EL (cell line): ENCODE data around the gene MBD5.

ENCODE experiments used
- DNase-seq: peaks from one replicate; pipeline ENCODE4 v3.0.0-alpha.2; 2016

Gene MBD5

DNA sequence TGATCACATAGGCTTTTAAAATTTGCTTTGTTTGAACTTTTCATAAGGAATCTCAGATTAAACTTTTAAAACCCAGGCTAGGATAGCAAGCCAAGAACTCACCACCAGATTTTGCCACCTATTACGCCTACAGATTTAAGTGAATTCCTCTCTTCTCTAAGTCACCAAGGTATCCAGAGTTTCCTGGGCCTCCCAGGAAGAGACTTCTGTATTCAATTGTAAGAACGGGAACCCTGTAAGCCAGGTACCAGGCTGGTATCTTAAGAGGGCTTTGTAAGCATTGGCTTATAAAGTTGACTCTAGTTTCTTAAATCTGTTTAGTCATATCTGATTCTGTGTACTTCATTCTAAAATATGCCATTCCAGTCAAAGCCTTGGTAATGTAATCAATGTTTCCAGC, 285.1 kb downstream of the MBD5 start:
- no peak for DNase-seq

DNA sequence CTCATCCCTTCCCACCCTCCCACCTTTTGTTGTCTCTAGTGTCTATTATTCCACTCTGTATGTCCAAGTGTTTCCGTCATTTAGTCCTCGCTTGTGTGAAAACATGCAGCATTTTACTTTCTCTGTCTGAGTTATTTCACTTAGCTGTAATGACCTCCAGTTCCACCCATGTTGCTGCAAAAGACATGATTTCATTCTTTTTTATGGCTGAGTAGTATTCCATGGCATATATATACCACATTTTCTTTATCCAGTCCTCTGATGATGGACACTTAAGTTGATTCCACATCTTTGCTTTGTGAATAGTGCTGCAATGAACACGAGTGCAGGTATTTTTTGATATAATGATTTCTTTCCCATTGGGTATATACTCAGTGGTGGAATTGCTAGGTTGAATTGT, 296.7 kb downstream of the MBD5 start:
- no peak for DNase-seq

DNA sequence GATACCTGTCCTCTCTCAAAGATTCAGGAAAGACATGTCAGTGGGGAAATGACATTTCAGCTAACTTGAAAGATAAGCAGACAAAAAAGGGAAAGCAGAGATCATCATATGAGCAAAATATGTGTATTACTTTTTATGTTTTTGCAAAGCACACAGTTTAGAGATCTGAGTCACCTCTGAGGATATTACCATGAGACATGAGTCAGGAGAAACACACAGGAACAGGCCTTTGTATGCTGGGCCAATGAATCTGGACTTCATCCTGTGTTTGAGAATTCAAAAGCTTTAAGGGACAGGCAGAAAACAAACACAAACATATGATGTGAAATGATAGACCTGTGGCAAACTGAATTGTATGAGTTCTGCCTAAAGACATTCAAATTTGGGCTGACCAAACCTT, 317.6 kb downstream of the MBD5 start:
- DNase-seq = peak; percentile 61

DNA sequence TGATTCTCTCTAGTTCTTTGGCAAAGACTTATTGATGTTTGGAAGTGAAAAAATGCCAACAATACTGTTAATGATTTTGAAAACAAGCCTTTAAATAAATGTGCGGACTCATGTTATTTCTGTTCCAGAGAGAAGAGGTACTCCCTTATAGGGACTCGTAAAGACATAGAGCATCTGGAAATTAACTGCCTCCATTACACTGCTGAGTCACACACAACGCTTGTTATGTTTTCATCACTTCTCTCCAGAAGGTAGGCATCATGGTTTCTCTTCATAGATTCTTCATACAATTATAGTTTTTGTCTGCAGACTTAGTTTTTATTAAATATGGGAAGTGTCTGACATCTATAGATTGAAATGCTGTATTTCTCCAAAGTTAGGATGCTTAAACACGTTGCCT, 321.2 kb downstream of the MBD5 start:
- DNase-seq = no peak

DNA sequence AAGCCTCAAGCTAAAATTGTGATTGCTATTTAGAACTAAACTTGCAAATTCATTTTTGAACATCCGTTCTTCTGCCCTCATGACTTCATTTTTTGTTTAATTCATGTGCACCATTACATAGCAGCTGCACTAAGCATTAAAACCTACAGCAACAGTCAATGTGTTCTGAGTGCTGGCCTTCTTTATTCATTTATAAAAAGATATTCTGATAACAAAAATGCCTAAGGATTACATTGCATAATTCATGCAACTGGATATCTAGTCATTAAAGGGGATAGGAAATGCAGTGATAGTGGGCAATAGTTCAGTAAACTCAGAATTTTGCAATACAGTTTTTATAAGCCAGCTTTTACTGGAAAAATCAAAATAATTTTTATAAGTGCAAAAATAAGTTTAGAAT, 329.3 kb downstream of the MBD5 start:
- no peak for DNase-seq

DNA sequence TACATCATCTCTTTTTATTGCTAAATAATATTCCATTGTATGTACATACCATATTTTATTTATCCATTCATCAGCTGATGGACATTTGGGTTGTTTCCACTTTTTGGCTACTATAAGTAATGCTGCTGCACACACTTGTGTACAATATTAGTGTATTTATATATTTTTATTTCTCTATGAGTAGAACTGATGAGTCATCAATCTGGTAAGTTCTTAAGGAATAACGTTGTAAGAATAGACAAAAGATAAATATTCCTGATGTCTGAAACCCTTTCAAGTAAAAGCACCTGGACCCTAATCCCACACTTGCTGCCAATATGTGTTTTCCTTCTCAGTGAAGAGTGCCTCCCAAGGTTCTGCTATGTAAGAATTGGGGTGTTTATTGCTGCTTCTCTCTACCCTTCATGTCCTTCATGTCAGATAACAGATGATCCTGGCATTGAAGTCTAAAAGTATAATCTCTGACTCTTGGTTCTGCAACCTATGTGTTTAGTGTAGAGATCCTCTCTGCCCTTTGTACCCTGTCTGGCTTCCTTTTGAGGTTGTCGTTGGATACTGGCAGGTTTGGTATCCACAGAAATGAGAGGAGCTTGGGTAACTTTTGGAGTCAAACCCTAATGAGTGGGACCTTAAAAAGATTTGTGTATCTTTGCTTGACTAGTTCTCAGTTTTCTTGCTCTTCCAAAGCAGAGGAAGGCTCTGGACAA, 330.7 kb downstream of the MBD5 start:
- no peak for DNase-seq

DNA sequence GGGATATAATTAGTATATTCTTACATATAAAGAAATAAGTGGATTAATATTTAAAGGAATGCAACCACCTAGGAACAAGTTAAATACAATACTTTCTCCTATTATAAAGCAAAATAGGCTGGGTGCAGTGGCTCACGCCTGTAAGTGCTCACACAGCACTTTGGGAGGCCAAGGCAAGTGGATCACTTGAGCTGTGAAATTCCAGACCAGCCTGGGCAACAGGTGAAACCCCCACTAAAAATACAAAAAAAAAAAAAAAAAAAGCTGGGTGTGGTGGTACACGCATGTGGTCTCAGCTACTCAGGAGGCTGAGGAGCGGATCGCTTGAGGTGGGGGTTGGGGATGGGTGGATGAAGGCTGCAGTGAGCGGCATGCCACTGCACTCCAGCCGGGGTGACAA, 337.5 kb downstream of the MBD5 start:
- no peak for DNase-seq

DNA sequence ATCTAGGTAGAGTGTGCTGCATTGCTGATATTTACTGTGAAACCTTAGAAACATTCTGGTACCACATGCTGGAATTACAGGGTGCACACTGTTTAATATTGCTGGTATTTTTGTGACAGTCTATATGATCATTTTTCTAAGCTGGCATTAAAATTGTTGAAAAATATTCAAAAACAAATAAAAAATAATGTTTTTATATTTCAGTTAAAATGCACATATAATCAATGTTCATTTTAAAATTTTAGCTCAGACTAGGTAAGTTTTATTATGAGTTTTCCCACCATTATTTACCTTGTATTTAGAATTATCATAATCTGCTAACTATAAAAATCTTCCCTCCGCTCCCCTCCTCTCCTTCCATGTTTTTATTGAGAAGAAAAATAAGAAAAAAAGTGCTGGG, 339.8 kb downstream of the MBD5 start:
- no peak for DNase-seq

DNA sequence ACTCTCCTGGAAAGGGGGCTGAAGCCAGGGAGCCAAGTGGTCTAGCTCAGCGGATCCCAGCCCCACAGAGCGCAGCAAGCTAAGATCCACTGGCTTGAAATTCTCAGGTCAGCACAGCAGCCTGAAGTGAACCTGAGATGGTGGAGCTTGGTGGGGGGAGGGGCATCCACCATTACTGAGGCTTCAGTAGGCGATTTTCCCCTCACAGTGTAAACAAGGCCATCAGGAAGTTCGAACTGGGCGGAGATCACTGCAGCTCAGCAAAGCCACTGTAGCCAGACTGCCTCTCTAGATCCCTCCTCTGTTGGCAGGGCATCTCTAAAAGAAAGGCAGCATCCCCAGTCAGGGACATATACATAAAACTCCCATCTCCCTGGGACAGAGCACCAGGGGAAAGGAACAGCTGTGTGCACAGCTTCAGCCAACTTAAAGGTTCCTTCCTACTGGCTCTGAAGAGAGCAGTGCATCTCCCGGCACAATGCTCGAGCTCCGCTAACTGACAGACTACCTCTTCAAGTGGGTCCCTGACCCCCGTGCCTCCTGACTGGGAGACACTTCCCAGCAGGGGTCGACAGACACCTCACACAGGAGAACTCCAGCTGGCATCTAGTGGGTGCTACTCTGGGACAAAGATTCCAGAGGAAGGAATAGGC, 341.4 kb downstream of the MBD5 start:
- no peak for DNase-seq

DNA sequence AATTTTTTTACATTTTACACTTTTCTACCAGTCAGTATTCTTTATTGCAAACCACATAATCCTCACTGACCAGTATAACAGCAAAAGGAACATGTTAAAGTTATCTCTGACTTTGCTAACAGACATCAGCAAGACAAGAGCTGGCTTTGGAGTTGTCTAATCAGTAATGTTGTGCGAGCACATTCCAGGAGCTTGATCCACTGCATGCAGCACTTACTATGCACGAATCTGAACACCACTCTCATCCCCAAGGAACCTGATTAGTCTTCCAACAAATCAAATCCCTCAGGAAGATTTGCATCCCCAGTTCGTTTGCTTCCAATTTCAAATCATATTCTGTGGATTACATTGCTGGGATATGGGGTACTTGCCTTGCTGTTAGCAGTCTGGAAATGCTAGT, 354.3 kb downstream of the MBD5 start:
- DNase-seq = no peak

DNA sequence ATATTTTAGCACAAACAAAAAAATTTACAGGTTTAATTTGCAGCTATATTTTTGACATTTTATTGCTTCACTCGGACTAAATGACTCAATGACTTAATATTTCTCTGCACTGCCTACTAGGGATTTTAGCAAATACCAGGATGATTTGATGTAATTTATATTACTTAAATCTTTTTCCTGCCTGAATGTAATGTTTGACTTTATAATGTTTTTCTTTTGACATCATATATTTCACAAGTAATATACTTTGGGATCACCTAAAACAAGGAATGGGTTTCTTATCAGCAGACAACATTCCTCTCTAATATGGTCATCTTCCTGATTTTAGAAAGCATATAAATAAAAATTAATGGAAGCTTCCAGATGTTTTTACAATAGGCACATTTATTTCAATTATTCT, 370.4 kb downstream of the MBD5 start:
- peak; percentile 60 for DNase-seq

DNA sequence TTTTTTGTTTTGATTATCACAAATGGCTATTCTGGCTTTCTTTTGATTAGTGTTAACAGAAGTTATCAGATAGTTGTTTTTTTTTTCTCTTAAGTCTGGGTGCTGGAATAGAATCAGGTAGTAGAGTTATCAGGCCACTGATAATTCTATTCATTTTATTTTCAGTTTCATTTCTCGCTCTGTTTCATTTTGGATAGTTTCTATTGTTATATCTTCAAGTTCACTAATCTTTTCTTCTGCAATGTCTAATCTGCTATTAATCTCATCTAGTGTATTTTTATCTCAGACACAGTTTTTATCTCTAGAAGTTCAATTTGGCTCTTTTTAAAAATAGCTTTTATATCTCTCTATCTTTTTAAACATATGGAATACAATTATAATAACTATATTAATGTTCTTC, 381.9 kb downstream of the MBD5 start:
- no peak for DNase-seq

DNA sequence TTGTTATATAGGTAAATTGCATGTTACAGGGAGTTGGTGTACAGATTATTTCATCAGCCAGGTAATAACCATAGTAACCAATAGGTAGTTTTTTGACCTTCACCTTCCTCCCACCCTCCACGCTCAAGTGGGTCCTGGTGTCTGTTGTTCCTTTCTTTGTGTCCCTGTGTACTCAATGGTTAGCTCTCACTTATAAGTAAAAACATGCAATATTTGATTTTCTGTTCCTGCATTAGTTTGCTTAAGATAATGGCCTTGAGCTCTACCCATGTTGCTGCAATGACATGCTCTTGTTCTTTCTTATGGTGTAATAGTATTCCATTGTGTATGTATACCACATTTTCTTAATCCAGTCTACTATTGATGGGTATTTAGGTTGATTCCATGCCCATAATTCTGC, 390.0 kb downstream of the MBD5 start:
- DNase-seq = no peak

DNA sequence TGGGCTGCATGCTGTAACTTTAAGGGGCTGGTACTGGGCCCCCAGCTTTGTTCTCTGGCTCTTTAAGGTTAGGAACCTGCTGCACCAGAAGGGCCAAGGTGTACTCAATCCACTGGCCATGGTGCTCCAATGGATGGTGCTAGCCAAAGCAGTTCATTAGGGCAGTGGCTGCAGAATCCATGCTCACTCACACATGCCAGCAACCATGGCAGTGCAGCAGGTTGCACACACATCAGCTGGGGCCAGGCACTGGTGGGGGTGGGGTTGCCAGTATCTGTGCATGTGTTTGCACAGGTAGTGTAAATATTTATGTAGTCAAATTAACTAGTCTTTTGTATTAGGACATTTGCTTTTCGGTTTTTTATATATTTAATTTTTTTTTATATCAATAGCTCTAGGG, 395.4 kb downstream of the MBD5 start:
- DNase-seq = no peak

DNA sequence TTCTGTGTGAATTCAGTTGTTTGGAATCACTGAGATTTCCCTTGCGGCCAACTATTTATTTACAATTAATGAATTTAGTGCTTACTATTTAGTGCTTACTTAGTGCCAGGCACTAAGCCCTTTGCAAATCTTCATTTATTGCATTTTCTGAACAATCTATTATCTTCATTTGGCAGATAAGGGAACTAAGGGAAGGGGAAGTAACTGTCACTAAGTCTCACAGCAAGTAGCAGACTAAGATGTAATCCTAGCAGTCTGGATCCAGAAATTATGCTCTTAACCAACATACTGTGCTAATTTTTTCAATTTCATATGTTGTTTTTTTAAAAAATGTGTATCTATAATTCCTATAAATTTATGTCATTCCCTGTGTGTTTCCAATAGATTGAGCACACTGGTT, 409.2 kb downstream of the MBD5 start:
- DNase-seq = no peak

DNA sequence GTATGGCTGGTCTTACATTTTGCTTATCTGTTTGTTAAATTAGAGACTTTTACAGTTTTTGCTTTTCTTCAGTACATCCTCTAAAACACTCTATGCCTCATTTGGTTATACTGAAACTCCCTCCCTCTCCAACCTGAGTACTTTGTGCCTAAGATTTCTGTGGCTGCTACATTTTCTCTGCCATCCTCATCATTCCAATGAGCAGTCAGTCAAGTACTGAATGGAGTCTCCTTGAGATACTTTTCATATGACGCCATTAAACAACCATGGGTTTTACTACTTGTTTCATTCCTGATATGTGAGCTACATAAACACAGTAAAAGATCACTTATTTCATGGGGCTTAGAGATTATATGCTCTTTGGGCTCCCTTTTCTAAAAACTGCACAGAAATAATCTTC, 427.0 kb downstream of the MBD5 start:
- DNase-seq = peak; percentile 20

DNA sequence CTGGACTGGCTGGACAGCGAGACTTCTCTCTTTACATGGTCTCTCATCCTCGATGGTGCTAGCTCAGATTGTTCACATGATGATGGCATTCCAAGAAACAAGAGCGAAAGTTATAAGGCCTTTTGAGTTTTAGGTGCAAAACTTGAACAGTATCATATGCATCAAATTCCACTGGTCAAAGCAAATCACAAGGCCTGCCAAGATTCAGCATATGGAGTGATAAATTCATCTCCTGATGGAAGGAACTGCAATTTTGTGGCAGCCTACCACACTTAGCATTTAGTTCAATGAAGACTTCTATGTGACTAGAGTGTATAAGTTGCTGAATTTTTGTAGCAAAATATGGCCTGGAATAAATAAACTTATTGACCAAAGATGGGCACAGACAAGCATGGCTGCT, 429.6 kb downstream of the MBD5 start:
- DNase-seq = no peak

DNA sequence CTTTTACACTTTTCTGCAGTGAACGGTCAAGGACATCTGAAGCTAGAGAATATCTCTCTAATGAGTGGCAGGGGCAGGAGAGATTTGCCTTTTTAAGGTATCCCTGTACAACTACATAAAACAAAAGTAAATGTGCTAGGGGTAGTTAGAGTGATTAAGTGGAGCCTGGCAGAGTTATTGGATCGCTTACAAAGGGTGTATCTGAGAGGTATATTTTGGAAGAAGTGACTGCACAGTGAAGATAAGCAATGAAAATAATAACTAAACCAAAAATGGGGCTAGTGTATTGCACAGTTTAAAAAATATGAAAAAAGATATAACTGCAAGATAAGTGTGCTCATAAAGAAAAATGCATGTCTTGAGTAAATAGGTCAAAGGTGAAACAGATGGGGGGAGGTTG, 430.2 kb downstream of the MBD5 start:
- DNase-seq = no peak

DNA sequence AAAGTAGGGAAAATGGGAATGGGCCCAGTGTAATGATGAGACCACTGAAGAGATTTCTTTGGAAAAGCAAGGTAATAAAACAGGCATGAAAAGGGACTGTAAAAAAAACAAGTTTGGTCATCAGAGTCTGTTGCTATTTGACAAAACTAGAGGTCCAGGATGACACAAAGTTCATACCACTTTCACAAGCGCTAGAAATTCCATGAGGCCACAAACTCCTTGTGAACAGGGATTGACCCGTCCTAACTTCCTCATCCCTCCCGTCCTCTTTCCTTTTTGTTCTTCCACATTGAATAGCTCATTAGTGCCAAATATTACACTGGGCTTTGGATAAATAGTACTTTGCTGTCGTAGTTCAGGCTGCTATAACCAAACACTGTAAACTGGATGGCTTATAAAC, 434.9 kb downstream of the MBD5 start:
- no peak for DNase-seq

DNA sequence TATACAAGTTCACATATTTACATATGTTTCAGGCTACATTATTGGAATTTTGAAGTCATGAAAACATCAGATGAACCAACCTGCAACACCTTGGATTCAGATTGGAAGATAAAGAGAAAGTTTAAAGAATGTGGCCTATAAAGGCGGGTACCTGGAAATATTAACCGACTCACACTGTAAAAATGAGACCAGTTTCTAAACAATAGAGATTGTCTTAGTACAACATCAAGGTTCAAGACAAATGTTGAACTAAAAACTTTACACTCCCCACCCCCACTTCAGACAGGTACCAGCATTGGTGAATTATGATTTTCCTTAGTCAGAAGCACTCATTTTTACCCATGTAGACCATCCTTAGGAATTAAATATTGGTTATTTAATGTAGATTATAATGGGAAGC, 437.3 kb downstream of the MBD5 start:
- no peak for DNase-seq

DNA sequence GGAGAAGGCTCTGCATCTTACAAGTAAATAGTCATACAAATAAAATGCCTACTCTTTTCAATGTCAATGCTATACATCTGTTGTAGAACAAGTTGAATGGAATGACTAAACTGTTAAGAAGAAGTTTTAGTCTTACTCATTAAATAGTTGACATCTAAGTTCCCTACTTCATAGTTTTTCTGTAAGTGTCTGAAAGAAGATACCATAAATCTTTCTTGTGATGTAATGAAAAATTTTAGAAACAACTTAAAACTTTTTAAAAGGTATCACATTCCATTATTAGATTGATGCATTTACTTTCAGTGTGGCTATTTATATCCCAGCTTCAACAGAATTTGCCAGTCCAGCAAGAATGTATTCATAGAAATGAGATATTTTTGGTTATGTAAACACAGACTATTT, 438.5 kb downstream of the MBD5 start:
- DNase-seq = peak; percentile 13

DNA sequence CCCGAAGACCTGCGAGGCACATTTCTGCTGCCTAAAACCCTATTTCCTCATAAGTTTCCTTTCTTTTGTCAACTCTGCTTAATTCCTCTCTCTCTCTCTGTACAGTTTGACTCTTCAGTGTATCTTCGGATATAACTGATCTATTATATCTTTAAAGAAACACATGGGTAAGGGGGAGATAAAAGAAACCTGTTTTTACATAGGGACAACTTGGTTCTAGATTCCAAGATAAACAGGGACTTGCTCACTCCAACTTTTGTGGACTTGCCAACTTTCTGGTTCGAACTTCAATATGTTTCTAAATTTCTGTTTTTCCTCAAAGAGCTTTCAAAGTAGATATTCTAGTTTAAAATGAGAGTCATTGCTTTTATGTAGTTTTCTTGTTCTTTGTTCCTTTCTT, 441.0 kb downstream of the MBD5 start:
- no peak for DNase-seq

DNA sequence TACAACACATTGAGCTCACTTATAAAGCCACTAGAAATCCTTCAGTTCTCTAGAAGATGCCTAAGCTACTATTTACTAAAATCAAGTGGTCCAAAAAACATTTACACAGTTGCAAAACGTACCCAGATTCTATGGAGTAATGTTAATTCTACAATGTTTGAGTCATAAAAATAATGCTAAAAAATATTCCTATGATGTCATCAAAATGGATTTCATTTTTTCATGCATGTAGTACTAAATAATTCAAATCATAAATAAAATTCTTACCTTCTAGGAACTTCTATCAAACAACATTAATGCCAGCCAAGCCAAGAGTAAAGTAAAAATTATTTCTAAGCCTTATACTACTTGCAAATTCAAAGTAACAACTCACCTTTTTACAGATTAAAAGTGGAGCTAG, 454.7 kb downstream of the MBD5 start:
- no peak for DNase-seq

DNA sequence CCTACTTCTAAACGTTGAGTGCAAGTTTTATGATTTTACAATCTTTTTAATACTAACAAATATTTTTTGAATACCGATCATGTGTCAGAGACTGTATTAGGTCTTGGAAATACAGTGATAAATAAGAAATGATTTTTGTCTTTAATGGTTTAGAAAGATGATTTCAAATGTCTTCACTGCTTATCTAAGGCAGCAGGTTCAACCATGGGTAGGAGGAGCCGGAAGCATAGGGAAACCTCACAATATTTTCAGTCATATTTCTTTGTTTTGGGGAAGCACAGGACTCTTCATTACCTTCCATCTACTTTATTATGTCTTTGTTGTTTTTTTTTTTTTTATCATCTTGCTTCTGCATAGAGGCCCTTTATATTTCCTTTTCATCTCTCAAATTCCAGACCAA, 458.5 kb downstream of the MBD5 start:
- DNase-seq = no peak

DNA sequence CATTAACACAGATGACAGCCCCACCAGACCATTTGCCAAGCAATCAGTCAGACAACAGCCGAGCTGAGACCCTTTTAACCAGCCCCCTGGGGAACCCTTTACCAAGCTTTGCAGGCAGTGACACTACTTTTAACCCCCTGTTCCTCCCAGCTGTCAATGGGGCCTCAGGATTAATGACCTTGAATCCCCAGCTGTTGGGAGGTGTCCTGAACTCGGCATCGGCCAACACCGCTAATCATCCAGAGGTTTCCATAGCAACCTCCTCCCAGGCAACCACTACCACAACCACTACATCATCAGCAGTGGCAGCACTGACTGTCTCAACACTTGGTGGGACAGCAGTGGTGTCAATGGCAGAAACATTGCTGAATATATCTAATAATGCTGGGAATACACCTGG, 462.8 kb downstream of the MBD5 start:
- DNase-seq = no peak
